Measurements from ENCODE around the gene EAF1. TPM values are rescaled to one million over a fixed set of nuclear protein-coding genes. Genes with fewer than 3 reads are reported as not detected.

Gene EAF1
- total and polyA plus RNA-seq, 2 of the 8 experiments (the other 6 are each of a cell fraction or from before 2014, with no cell fraction given), result 13.9 to 26.8 TPM

DNA sequence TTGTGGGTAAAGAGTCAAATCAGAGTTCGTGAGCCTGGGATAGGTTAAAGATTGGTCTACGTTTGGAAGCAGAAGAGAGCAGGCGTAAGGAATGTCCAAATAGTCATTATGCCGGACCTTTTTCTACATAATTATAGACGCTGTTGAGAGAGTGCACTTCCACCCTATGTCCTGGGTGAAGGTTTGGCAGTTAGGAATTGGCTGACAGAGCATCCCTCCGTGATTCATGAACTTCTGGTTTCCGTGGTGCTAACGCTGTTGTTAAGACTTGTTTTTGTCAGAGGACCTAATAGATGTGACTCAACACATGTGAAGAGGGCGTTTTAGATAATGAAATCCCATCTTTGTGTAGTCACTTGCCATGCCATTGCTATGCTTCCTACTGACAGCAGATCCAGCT is 1.1 kb downstream of the EAF1 start:
- Histone ChIP-seq H3K27me3 (replicated peaks in 1 of 4; ENCODE audit: control insufficient read depth in 3 of 4, extremely low read depth in 1 of 4, insufficient read depth in 3 of 4, low read length in 3 of 4) (no peaks in the 10 kb centered on the region), H3K9me3 (ENCODE audit: insufficient read depth in 2 of 2, low read depth in 1 of 2, low read length in 1 of 2) (no peaks in the 10 kb centered on the region), H2BK12ac (ENCODE audit: low read depth, low read length) (no peak overlapping the region), H3K36me3 (ENCODE audit: control insufficient read depth in 2 of 4, insufficient read depth in 4 of 4, low read length in 3 of 4) (peaks cover 7 to 43% (median 13%) of the 10 kb centered on the region in 4 experiments; a peak in 7 of 8 replicates), H3K4me3 (ENCODE audit: extremely low read depth in 1 of 4, insufficient read depth in 2 of 4, low read depth in 3 of 4, low read length in 4 of 4) (peak overlapping the region; percentile 79 to 99 (median 96)), H3K79me2 (ENCODE audit: control insufficient read depth in 1 of 2, insufficient read depth in 2 of 2, low read length in 2 of 2) (peaks cover 11 to 51% of the 10 kb centered on the region in 2 experiments), H3K9ac (replicated peaks in 1 of 4; ENCODE audit: extremely low read depth in 1 of 4, low read depth in 3 of 4, low read length in 3 of 4) (peak overlapping the region in 1 of 4 experiments; percentile 47; a peak in 2 of 7 replicates), H3K79me1 (ENCODE audit: low read depth, low read length) (peaks cover 2% of the 10 kb centered on the region; the same call in 1 of the 2 replicates), H4K91ac (replicated peaks; ENCODE audit: insufficient read length, low read length) (no peak overlapping the region), H3K18ac (ENCODE audit: extremely low read depth, low read length) (no peak overlapping the region), H2BK5ac (ENCODE audit: low read depth, low read length) (no peak overlapping the region), H4K5ac (ENCODE audit: insufficient read length, low read depth, low read length) (no peak overlapping the region), H4K20me1 (replicated peaks in 1 of 2; ENCODE audit: control insufficient read depth in 1 of 2, insufficient read depth in 2 of 2, low read length in 2 of 2) (no peaks in the 10 kb centered on the region), H2BK120ac (replicated peaks; ENCODE audit: low read depth, low read length) (no peak overlapping the region), H3K4me2 (ENCODE audit: insufficient read depth in 1 of 2, low read depth in 2 of 2, low read length in 2 of 2) (peak overlapping the region; percentile 77 to 80), H3K23me2 (ENCODE audit: low read depth, low read length) (peaks cover 3% of the 10 kb centered on the region), H4K8ac (ENCODE audit: extremely low read depth, insufficient read depth, low read length) (no peak overlapping the region), H3K23ac (ENCODE audit: insufficient read length) (no peak overlapping the region), H3K56ac (replicated peaks; ENCODE audit: insufficient read length, low read depth, low read length) (no peak overlapping the region), H3K4ac (replicated peaks; ENCODE audit: insufficient read length, low read depth, low read length) (no peak overlapping the region), H2AFZ (ENCODE audit: low read length) (no peak overlapping the region), H2AK5ac (ENCODE audit: low read depth, low read length) (no peak overlapping the region), H3K14ac (ENCODE audit: insufficient read length) (no peak overlapping the region), H2BK20ac (ENCODE audit: low read length) (no peak overlapping the region), H3K4me1 (replicated peaks in 1 of 4; ENCODE audit: control insufficient read depth in 3 of 4, insufficient read depth in 4 of 4, low read length in 3 of 4) (peaks cover 0 to 7% (median 4%) of the 10 kb centered on the region in 4 experiments; a peak in 5 of 7 replicates), H3K27ac (ENCODE audit: low read depth, low read length) (no peak overlapping the region), H2BK15ac (ENCODE audit: low read length) (no peak overlapping the region)
- no peak for DNase-seq (ENCODE audit: low read depth in 1 of 2, low spot score in 2 of 2)
- TF ChIP-seq SIN3A (conservative IDR thresholded peaks at IDR 0.05 in 1 of 2, IDR thresholded peaks at IDR 0.05 in 1 of 2; ENCODE audit: low read depth in 1 of 2, low read length in 2 of 2) (no peak), BRCA1 (IDR thresholded peaks at IDR 0.05; ENCODE audit: low read depth, low read length) (no peak), SP1 (IDR thresholded peaks at IDR 0.05; ENCODE audit: low read depth, low read length) (no peak), SAP30 (IDR thresholded peaks at IDR 0.05; ENCODE audit: insufficient read depth, insufficient replicate concordance, low read length) (no peak), POLR2AphosphoS5 (IDR thresholded peaks at IDR 0.05; ENCODE audit: low read depth, low read length) (no peak), SRF (IDR thresholded peaks at IDR 0.05; ENCODE audit: low read depth, low read length) (no peak), EP300 (IDR thresholded peaks at IDR 0.05; ENCODE audit: borderline replicate concordance in 1 of 2, low read depth in 2 of 2, low read length in 2 of 2) (no peak), POU5F1 (IDR thresholded peaks at IDR 0.05; ENCODE audit: low read depth, low read length) (no peak)
- FAIRE-seq, result no peak
- CTCF ChIA-PET (ENCODE audit: partially characterized antibody), result interaction anchor here (0.7 to 1.6 kb wide), 3 partner anchors 13 to 161 kb away, joined by 3 to 5 read pairs (median 3); no protein-coding TSS in a partner anchor
- 68% methylated on average over 9 of the region's 9 CpGs; no CpG with 5 or more reads in 1 of the 2 experiments for WGBS, 2 experiments (ENCODE audit: extremely low coverage in 1 of 2, insufficient coverage in 1 of 2, insufficient read length in 1 of 2, insufficient replicate concordance in 2 of 2, low coverage in 1 of 2, low lambda C conversion rate in 2 of 2, missing lambda C conversion rate in 1 of 2)
- POLR2A ChIA-PET (ENCODE audit: partially characterized antibody), result no interaction called here

Measured in H1 (cell line).